Colonic mucosa (tissue), 4 donors: Measurements from ENCODE around the gene VAC14. TPM values are rescaled to one million over a fixed set of nuclear protein-coding genes. Genes with fewer than 3 reads are reported as not detected.

ENCODE experiments used
- DNase-seq: peaks from one replicate; pipeline ENCODE4 v3.0.0-alpha.2; 2020
- H3K27ac ChIP-seq: fragments of 200-600 bp; one replicate; pipeline ENCODE4 v1.8.0; 2021
- H3K27me3 ChIP-seq: fragments of 200-600 bp; one replicate; pipeline ENCODE4 v1.8.0; 2021
- H3K36me3 ChIP-seq: fragments of 200-600 bp; one replicate; pipeline ENCODE4 v1.8.0; 2021
- H3K4me1 ChIP-seq: fragments of 200-600 bp; one replicate; pipeline ENCODE4 v1.8.0; 2021; ENCODE audit warnings: mild to moderate bottlenecking
- H3K4me3 ChIP-seq: fragments of 200-600 bp; one replicate; pipeline ENCODE4 v1.8.0; 2021
- H3K9ac ChIP-seq, 2 donors: one replicate each; pipeline ENCODE4 v1.7.0; 2013; ENCODE audit warnings: control low read depth in 2 of 2, low read depth in 2 of 2, low read length in 2 of 2
- H3K9me3 ChIP-seq: fragments of 200-600 bp; one replicate; pipeline ENCODE4 v1.8.0; 2021
- CTCF ChIP-seq: fragments of 200-600 bp; IDR thresholded peaks from one replicate; pipeline ENCODE4 v1.8.0; 2022; ENCODE audit warnings: antibody characterized with exemption, mild to moderate bottlenecking
- intact Hi-C: fragments of 100-400 bp; cut with DNase I; formaldehyde crosslinking; loops from one replicate; pipeline ENCODE4 v1.14.1; 2022
- total RNA-seq, 2 donors: library from RNA; stranded (reverse); fragmentation: NEBNext Ultra II Directional in 1 of 2; extraction: Animal tissue kit (Norgen Biotek cat#: 25700) in 1 of 2; gene quantifications; one replicate each; pipeline ENCODE4 v1.2.1, GENCODE V29; 2021
- donor health status: healthy.
- donor health status: DM: no; HTN: no; CAD: no.
- donor health status: DM: no; HTN: no; CAD: no.

The VAC14 gene
- total RNA-seq, 2 donors from 2014 or later = 20.7 to 41.8 TPM

- peak overlapping the region; percentile 25 for H3K4me3 ChIP-seq
These were observed 146.9 kb downstream of the VAC14 start for GRCh38 chr16:70653809-70654771.

DNA sequence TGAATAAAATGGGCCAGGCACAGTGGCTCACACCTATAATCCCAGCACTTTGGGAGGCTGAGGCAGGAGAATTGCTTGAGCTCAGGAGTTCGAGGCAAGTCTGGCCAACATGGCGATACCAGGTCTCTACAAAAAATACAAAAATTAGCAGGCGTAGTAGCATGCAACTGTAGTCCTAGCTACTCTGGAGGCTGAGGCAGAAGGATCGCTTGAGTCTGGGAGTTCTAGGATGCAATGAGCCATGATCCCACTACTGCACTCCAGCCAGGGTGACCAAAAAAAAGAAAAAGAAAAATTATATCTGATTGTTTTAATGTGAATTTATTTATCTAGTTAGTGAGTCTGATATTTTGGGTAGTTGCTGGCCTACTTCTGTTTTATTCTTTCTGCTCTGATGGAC lies 147.6 kb downstream of the VAC14 start:
- TF ChIP-seq CTCF = no peak
- H3K36me3 ChIP-seq = no peaks in the 10 kb centered on the region
- H3K9ac ChIP-seq = no peak overlapping the region
- no peak overlapping the region for H3K4me3 ChIP-seq
- H3K27ac ChIP-seq = no peak overlapping the region
- intact Hi-C loops = loop anchor here (5.0 kb wide), 2 partner anchors 76 to 121 kb away; no protein-coding TSS in a partner anchor
- no peak for DNase-seq
- no peaks in the 10 kb centered on the region for H3K27me3 ChIP-seq
- H3K4me1 ChIP-seq = peaks cover 3% of the 10 kb centered on the region
- no peaks in the 10 kb centered on the region for H3K9me3 ChIP-seq

More at GRCh38 chr16:70653809-70654771, 146.9 kb downstream of the VAC14 start:
- no peaks in the 10 kb centered on the region for H3K36me3 ChIP-seq
- DNase-seq = peak; percentile 91
- H3K27ac ChIP-seq = no peak overlapping the region
- peak; percentile 86 for TF ChIP-seq CTCF
- H3K4me1 ChIP-seq = peaks cover 3% of the 10 kb centered on the region
- H3K9ac ChIP-seq = peak overlapping the region in 1 of 2 donors; percentile 49
- H3K27me3 ChIP-seq = no peaks in the 10 kb centered on the region
- intact Hi-C loops = loop anchor here (5.0 kb wide), 2 partner anchors 77 to 122 kb away; no protein-coding TSS in a partner anchor
- no peaks in the 10 kb centered on the region for H3K9me3 ChIP-seq

- no peak overlapping the region for H3K4me3 ChIP-seq
- intact Hi-C loops = loop anchor here (5.0 kb wide), 2 partner anchors 75 to 120 kb away; no protein-coding TSS in a partner anchor
- TF ChIP-seq CTCF = no peak
- no peaks in the 10 kb centered on the region for H3K27me3 ChIP-seq
- no peaks in the 10 kb centered on the region for H3K36me3 ChIP-seq
- H3K27ac ChIP-seq = no peak overlapping the region
- H3K4me1 ChIP-seq = peaks cover 3% of the 10 kb centered on the region
- no peak for DNase-seq
- H3K9ac ChIP-seq = no peak overlapping the region
- no peaks in the 10 kb centered on the region for H3K9me3 ChIP-seq
These were observed 148.6 kb downstream of the VAC14 start for GRCh38 chr16:70652322-70652721.

GRCh38 chr16:70651524-70651923 lies 149.4 kb downstream of the VAC14 start:
- Histone ChIP-seq H3K4me1 (peaks cover 3% of the 10 kb centered on the region), H3K36me3 (no peaks in the 10 kb centered on the region), H3K9me3 (no peaks in the 10 kb centered on the region), H3K27ac (no peak overlapping the region), H3K9ac (no peak overlapping the region), H3K4me3 (no peak overlapping the region), H3K27me3 (no peaks in the 10 kb centered on the region)
- TF ChIP-seq CTCF = no peak
- no peak for DNase-seq
- intact Hi-C loops = loop anchor here (5.0 kb wide), 2 partner anchors 74 to 119 kb away; no protein-coding TSS in a partner anchor

- no peaks in the 10 kb centered on the region for H3K36me3 ChIP-seq
- H3K9ac ChIP-seq = no peak overlapping the region
- H3K4me1 ChIP-seq = peaks cover 3% of the 10 kb centered on the region
- DNase-seq = no peak
- no peaks in the 10 kb centered on the region for H3K27me3 ChIP-seq
- intact Hi-C loops = loop anchor here (5.0 kb wide), 2 partner anchors 73 to 118 kb away; no protein-coding TSS in a partner anchor
- H3K9me3 ChIP-seq = no peaks in the 10 kb centered on the region
- no peak for TF ChIP-seq CTCF
- no peak overlapping the region for H3K4me3 ChIP-seq
- no peak overlapping the region for H3K27ac ChIP-seq
These were observed 150.7 kb downstream of the VAC14 start for GRCh38 chr16:70650216-70650615.
